HG02588 (cell line): ENCODE measurements around the gene UXS1.

ENCODE experiments used
- ATAC-seq: cut with Tn5 transposase; IDR thresholded peaks from one replicate; pipeline ENCODE4 v1.9.1; 2021; ENCODE audit warnings: mild to moderate bottlenecking, moderate library complexity; ENCODE audit not compliant: unreplicated experiment

The UXS1 gene

DNA sequence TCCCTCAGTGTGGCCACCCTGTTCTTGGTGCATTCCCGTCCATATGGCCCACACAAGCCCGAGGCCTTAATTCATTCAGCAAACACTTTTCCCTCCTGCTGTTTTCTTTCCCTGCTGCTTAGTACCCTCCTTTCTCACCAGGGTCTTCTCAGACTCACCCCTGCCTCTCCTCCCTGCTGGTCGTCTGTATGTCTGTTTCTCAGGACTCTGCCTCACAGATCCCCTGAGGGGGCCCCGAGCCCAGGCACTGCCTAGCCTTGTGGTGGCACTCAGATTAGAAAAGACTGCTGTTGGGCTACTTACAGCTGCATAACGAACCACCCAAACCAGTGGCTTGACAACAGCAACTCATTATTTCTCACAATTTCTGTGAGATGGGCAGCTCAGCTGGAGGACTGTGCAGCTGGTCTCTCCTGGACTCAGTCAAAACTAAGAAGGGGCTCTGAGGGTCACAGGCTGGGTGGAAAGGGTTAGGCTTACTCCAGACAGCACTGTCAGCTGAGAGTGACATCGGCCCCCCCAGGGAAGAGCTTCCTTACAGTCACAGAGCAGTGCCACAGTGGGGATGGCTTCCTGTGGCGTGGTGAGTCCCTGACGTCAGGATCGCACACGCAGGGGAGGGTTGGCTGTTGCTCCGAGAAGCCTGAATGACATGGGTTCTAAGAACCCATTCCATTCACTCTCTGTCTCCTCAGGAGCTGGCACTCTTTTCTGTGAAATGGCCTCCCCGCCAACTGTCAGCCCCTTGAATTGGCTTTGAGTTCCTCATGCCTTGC lies 139.0 kb downstream of the UXS1 start:
- no peak for ATAC-seq

DNA sequence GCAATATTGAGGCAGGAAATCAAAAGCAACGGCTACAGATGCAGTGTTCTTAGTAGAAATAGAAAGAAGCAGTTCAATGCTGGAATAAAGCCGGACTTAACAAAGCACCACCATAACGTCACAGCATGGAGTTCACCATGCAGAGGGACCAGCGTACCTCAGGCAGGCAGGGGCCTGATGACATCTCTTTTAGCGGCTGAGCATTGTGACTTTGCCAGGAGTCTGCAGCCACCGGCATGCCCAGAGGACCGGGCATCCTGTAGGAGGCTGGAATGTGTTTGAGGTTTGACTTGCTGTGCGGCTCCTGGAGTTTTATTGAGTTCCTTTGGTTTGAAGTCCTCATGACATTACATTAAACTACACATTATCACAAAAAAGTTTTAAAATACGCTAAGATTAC lies 139.8 kb downstream of the UXS1 start:
- no peak for ATAC-seq

GRCh38 chr2:106053581-106053980 lies 140.5 kb downstream of the UXS1 start:
- ATAC-seq, result no peak

GRCh38 chr2:106053116-106053515 lies 141.0 kb downstream of the UXS1 start:
- ATAC-seq, result no peak

- no peak for ATAC-seq
Observed at GRCh38 chr2:106044859-106045258, 149.2 kb downstream of the UXS1 start.

DNA sequence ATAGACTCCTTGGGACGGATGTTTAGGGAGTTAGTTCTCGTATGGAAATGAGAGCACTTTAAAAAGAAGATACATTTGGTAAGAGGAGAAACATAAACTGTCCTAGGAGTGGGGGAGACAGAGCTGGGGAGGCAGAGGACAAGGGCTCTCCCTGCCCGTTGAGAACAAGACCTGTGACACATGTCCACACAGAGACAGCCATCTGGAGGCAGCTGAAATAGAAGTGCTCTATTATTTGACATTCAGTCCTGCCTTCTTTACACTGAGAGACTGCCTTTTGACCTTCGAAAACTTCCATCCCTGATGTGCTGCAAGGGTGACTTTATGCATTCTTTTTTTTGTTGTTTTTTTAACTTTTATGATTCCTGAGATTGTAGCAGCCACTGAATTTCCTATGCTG lies 150.1 kb downstream of the UXS1 start:
- ATAC-seq, result no peak
